Osteoblast (primary cell): ENCODE results near the gene LRP1B. TPM values are rescaled to one million over a fixed set of nuclear protein-coding genes. Genes with fewer than 3 reads are reported as not detected.

ENCODE experiments used
- DNase-seq: peaks from one replicate; pipeline ENCODE4 v3.0.0; 2011; ENCODE audit warnings: low spot score, mixed read lengths; ENCODE audit not compliant: insufficient read length; ENCODE audit errors: missing footprints
- H2AFZ ChIP-seq: 2 replicates; pipeline ENCODE4 v1.6.0; 2011; ENCODE audit warnings: mild to moderate bottlenecking, low read length
- H3K27ac ChIP-seq: 2 replicates; pipeline ENCODE4 v1.5.1; 2011; ENCODE audit warnings: mild to moderate bottlenecking, low read depth, low read length, moderate library complexity
- H3K27me3 ChIP-seq: 2 replicates; pipeline ENCODE4 v1.6.0; 2012; ENCODE audit warnings: mild to moderate bottlenecking, control low read depth, inconsistent platforms, low read length, moderate library complexity; ENCODE audit not compliant: insufficient read depth
- H3K36me3 ChIP-seq: 2 replicates; pipeline ENCODE4 v1.5.1; 2011; ENCODE audit warnings: mild to moderate bottlenecking, low read length, control low read depth, moderate library complexity; ENCODE audit not compliant: insufficient read depth
- H3K4me1 ChIP-seq: 2 replicates; pipeline ENCODE4 v1.5.1; 2011; ENCODE audit warnings: mild to moderate bottlenecking, low read length, control low read depth, moderate library complexity; ENCODE audit not compliant: insufficient read depth
- H3K4me2 ChIP-seq: 2 replicates; pipeline ENCODE4 v1.6.0; 2011; ENCODE audit warnings: mild to moderate bottlenecking, low read length; ENCODE audit not compliant: insufficient read depth
- H3K4me3 ChIP-seq: fragments of 200-600 bp; sonication (generic); 3 replicates; pipeline ENCODE4 v1.5.1; 2012; ENCODE audit warnings: mild to moderate bottlenecking, low read length, inconsistent platforms; ENCODE audit not compliant: insufficient read depth
- H3K79me2 ChIP-seq: 2 replicates; pipeline ENCODE4 v1.6.0; 2012; ENCODE audit warnings: mild to moderate bottlenecking, low read length, control low read depth, inconsistent platforms; ENCODE audit not compliant: insufficient read depth
- H3K9me3 ChIP-seq: 2 replicates; pipeline ENCODE4 v1.5.1; 2011; ENCODE audit warnings: low read depth, low read length, control low read depth
- H4K20me1 ChIP-seq: 2 replicates; pipeline ENCODE4 v1.6.0; 2012; ENCODE audit warnings: mild to moderate bottlenecking, low read length, control low read depth; ENCODE audit not compliant: insufficient read depth
- total RNA-seq: library from RNA; depleted of rRNA; stranded (reverse); fragments of >200 nt; gene quantifications from 2 replicates; pipeline ENCODE4 v1.2.3, GENCODE V29; 2012
- TF ChIP-seq, protein P1 (sequence below): IDR thresholded peaks from 2 replicates; pipeline ENCODE4 v1.5.1; 2011; ENCODE audit warnings: mild to moderate bottlenecking, low read depth, low read length, moderate library complexity; ENCODE audit errors: extremely low read depth

The LRP1B gene
- total RNA-seq, 1 donor, result not detected

DNA sequence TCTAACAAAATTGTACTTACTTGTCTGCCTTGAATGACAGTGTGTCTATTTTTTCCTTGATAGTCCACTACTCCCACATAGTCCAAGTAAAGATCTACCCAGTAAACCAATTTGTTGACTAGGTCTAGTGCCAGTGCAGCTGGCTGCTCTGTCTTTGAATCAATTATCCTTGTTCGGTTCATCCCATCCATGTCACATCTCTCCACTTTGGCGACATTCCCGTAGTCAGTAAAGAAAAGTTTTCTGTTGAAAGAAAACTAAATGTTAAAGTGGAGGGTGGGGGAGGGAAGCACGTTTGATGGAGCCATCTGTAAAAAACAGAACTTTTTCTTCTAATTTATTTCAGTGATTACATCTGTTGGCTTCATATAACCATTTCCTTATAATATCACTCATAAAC is 1068.8 kb downstream of the LRP1B start:
- Histone ChIP-seq H3K27me3 (no peaks in the 10 kb centered on the region), H3K4me1 (no peaks in the 10 kb centered on the region), H3K4me3 (no peak overlapping the region), H3K4me2 (no peak overlapping the region), H4K20me1 (no peaks in the 10 kb centered on the region), H3K9me3 (no peaks in the 10 kb centered on the region), H3K27ac (no peak overlapping the region), H2AFZ (no peak overlapping the region), H3K79me2 (no peaks in the 10 kb centered on the region), H3K36me3 (no peaks in the 10 kb centered on the region)
- DNase-seq, result no peak
- TF ChIP-seq, protein P1, sequence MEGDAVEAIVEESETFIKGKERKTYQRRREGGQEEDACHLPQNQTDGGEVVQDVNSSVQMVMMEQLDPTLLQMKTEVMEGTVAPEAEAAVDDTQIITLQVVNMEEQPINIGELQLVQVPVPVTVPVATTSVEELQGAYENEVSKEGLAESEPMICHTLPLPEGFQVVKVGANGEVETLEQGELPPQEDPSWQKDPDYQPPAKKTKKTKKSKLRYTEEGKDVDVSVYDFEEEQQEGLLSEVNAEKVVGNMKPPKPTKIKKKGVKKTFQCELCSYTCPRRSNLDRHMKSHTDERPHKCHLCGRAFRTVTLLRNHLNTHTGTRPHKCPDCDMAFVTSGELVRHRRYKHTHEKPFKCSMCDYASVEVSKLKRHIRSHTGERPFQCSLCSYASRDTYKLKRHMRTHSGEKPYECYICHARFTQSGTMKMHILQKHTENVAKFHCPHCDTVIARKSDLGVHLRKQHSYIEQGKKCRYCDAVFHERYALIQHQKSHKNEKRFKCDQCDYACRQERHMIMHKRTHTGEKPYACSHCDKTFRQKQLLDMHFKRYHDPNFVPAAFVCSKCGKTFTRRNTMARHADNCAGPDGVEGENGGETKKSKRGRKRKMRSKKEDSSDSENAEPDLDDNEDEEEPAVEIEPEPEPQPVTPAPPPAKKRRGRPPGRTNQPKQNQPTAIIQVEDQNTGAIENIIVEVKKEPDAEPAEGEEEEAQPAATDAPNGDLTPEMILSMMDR, result no peak

DNA sequence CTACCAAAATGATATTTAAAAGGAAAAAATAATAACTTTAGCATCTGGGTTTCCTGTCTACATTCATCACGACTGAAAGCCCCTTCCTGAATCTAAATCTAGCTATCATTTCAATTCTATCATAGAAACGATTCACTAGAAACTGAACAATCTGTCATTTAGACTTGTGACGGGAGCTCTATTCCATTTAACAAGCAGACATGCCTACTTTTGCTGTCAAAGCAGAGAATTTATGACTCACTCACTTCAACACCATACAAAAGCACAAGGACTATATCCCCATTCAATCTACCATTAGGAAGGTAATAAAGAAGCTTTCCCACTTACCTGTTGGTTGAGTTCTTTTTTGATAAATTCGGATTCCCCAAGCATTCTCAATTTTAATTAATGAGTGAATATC is 1072.3 kb downstream of the LRP1B start:
- no peak for DNase-seq
- H3K4me3 ChIP-seq, result no peak overlapping the region
- H3K79me2 ChIP-seq, result no peaks in the 10 kb centered on the region
- no peak overlapping the region for H2AFZ ChIP-seq
- H3K4me1 ChIP-seq, result no peaks in the 10 kb centered on the region
- TF ChIP-seq, protein P1, result no peak
- no peak overlapping the region for H3K27ac ChIP-seq
- no peak overlapping the region for H3K4me2 ChIP-seq
- H3K27me3 ChIP-seq, result no peaks in the 10 kb centered on the region
- no peaks in the 10 kb centered on the region for H3K9me3 ChIP-seq
- no peaks in the 10 kb centered on the region for H3K36me3 ChIP-seq
- H4K20me1 ChIP-seq, result no peaks in the 10 kb centered on the region

DNA sequence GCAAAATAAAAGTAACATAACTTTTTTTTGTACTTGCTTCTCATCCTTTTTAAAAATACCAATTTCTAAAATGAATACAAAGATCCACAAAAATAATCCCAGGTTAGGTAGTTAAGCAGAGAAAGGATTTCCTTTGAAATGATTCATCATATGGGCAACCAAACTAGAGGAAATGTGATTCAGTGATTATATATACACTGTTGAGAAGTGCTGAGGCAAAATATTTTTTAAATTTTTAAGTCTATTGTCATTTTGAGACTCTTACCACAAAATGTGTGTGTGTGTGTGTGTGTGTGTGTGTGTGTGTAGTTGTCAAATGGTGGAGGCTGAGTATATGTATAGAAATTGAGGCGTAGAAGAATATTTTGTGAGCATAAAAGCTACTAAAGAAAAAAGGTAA is 1075.3 kb downstream of the LRP1B start:
- Histone ChIP-seq H3K27me3 (no peaks in the 10 kb centered on the region), H3K36me3 (no peaks in the 10 kb centered on the region), H3K79me2 (no peaks in the 10 kb centered on the region), H4K20me1 (no peaks in the 10 kb centered on the region), H3K27ac (no peak overlapping the region), H3K4me1 (no peaks in the 10 kb centered on the region), H3K4me2 (no peak overlapping the region), H2AFZ (no peak overlapping the region), H3K4me3 (no peak overlapping the region), H3K9me3 (no peaks in the 10 kb centered on the region)
- no peak for DNase-seq
- TF ChIP-seq, protein P1, result no peak

DNA sequence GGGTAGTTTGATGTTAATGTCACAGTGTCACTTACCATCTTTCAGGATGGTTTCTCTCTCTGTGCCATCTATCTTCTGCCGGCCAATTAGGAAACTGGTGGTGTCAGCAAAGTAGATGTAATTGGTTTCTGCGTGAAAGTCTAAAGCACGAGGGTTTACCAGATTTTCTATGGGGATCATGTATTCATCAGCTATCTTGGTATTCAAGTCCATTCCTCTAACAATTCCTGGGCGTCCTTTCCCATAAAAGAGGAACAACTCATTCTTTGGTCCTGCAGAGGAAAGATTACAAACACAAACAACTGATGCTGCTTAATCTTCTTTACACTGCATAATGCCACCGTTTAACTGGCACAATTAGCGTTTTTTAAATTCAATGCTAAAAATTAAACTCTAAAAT is 1081.9 kb downstream of the LRP1B start:
- no peaks in the 10 kb centered on the region for H3K27me3 ChIP-seq
- no peak overlapping the region for H3K4me2 ChIP-seq
- H2AFZ ChIP-seq, result no peak overlapping the region
- no peaks in the 10 kb centered on the region for H3K4me1 ChIP-seq
- TF ChIP-seq, protein P1, result no peak
- H3K36me3 ChIP-seq, result no peaks in the 10 kb centered on the region
- H3K27ac ChIP-seq, result no peak overlapping the region
- no peaks in the 10 kb centered on the region for H3K9me3 ChIP-seq
- no peaks in the 10 kb centered on the region for H3K79me2 ChIP-seq
- DNase-seq, result no peak
- H3K4me3 ChIP-seq, result no peak overlapping the region
- H4K20me1 ChIP-seq, result no peaks in the 10 kb centered on the region
